Large intestine (tissue), 3 donors: ENCODE results near the gene RAB22A. TPM values are rescaled to one million over a fixed set of nuclear protein-coding genes. Genes with fewer than 3 reads are reported as not detected.

Source experiments
- DNase-seq, 2 donors: peaks; one replicate each; pipeline versions ENCODE4 v3.0.0 to v3.0.0-alpha.2; 2013
- H3K27ac ChIP-seq: one replicate; pipeline ENCODE4 v1.5.1; 2013; ENCODE audit warnings: low read length
- H3K27me3 ChIP-seq: 2 replicates; pipeline ENCODE4 v1.6.1; 2013; ENCODE audit warnings: low read length; ENCODE audit not compliant: control insufficient read depth, insufficient read depth
- H3K36me3 ChIP-seq: 2 replicates; pipeline ENCODE4 v1.6.1; 2013; ENCODE audit warnings: low read length; ENCODE audit not compliant: control insufficient read depth, insufficient read depth
- H3K4me1 ChIP-seq: one replicate; pipeline ENCODE4 v1.6.1; 2013; ENCODE audit warnings: low read length; ENCODE audit not compliant: control insufficient read depth, insufficient read depth
- H3K4me3 ChIP-seq: one replicate; pipeline ENCODE4 v1.5.1; 2013; ENCODE audit warnings: low read length
- H3K9me3 ChIP-seq: one replicate; pipeline ENCODE4 v1.6.1; 2013; ENCODE audit warnings: mild to moderate bottlenecking, low read depth, low read length, moderate library complexity; ENCODE audit not compliant: control insufficient read depth
- WGBS: methylation state at CpG from one replicate; pipeline ENCODE4 v1.1.5; 2013; ENCODE audit warnings: low lambda C conversion rate; ENCODE audit not compliant: insufficient coverage; 5-methylcytosine and 5-hydroxymethylcytosine counted together
- polyA plus RNA-seq: library from polyadenylated mRNA; unstranded; fragments of 120-200 nt; gene quantifications from one replicate; pipeline ENCODE4 v1.2.1, GENCODE V29; 2013

The RAB22A gene
- polyA plus RNA-seq, 1 donor: 18.8 TPM

- H3K27ac ChIP-seq: no peak overlapping the region
- no peaks in the 10 kb centered on the region for H3K9me3 ChIP-seq
- no peak overlapping the region for H3K4me3 ChIP-seq
- no peaks in the 10 kb centered on the region for H3K27me3 ChIP-seq
- no peaks in the 10 kb centered on the region for H3K4me1 ChIP-seq
- DNase-seq: no peak
- H3K36me3 ChIP-seq: peaks cover 8% of the 10 kb centered on the region
Observed at GRCh38 chr20:58274384-58274783, 35.1 kb upstream of the RAB22A start.

GRCh38 chr20:58277107-58277506 lies 32.4 kb upstream of the RAB22A start:
- Histone ChIP-seq H3K27ac (no peak overlapping the region), H3K4me3 (no peak overlapping the region), H3K4me1 (no peaks in the 10 kb centered on the region), H3K9me3 (no peaks in the 10 kb centered on the region), H3K27me3 (no peaks in the 10 kb centered on the region), H3K36me3 (peaks cover 4% of the 10 kb centered on the region)
- no peak for DNase-seq
- no CpG with 5 or more reads among the region's 2 CpGs for WGBS

- WGBS: no CpG with 5 or more reads among the region's 4 CpGs
- no peaks in the 10 kb centered on the region for H3K27me3 ChIP-seq
- H3K4me3 ChIP-seq: no peak overlapping the region
- H3K9me3 ChIP-seq: no peaks in the 10 kb centered on the region
- H3K36me3 ChIP-seq: peaks cover 4% of the 10 kb centered on the region
- no peak for DNase-seq
- no peaks in the 10 kb centered on the region for H3K4me1 ChIP-seq
- H3K27ac ChIP-seq: no peak overlapping the region
Observed at GRCh38 chr20:58277578-58278472, 31.7 kb upstream of the RAB22A start.

GRCh38 chr20:58286729-58287128 lies 22.8 kb upstream of the RAB22A start:
- Histone ChIP-seq H3K36me3 (peaks cover 11% of the 10 kb centered on the region), H3K27me3 (no peaks in the 10 kb centered on the region), H3K9me3 (no peaks in the 10 kb centered on the region), H3K4me1 (no peaks in the 10 kb centered on the region), H3K27ac (no peak overlapping the region), H3K4me3 (no peak overlapping the region)
- DNase-seq: no peak
- 75% methylated on average over 4 of the region's 7 CpGs for WGBS

- no CpG with 5 or more reads among the region's 3 CpGs for WGBS
- H3K4me3 ChIP-seq: no peak overlapping the region
- H3K27me3 ChIP-seq: no peaks in the 10 kb centered on the region
Observed at GRCh38 chr20:58287638-58288037, 21.9 kb upstream of the RAB22A start.

GRCh38 chr20:58289143-58289542 lies 20.4 kb upstream of the RAB22A start:
- Histone ChIP-seq H3K36me3 (peaks cover 11% of the 10 kb centered on the region), H3K9me3 (no peaks in the 10 kb centered on the region), H3K27me3 (no peaks in the 10 kb centered on the region), H3K27ac (no peak overlapping the region), H3K4me3 (no peak overlapping the region), H3K4me1 (no peaks in the 10 kb centered on the region)
- DNase-seq: no peak
- 100% methylated on average over 2 of the region's 2 CpGs for WGBS

More at GRCh38 chr20:58287638-58288037, 21.9 kb upstream of the RAB22A start:
- DNase-seq: no peak
- Histone ChIP-seq H3K27ac (no peak overlapping the region), H3K36me3 (peaks cover 11% of the 10 kb centered on the region), H3K4me1 (no peaks in the 10 kb centered on the region), H3K9me3 (no peaks in the 10 kb centered on the region)

GRCh38 chr20:58293453-58293852 lies 16.1 kb upstream of the RAB22A start:
- H3K4me3 ChIP-seq: no peak overlapping the region
- no CpG with 5 or more reads among the region's 2 CpGs for WGBS
- H3K4me1 ChIP-seq: no peaks in the 10 kb centered on the region
- peak in 1 of 2 donors; percentile 7 for DNase-seq
- H3K27ac ChIP-seq: no peak overlapping the region
- H3K36me3 ChIP-seq: no peaks in the 10 kb centered on the region
- no peaks in the 10 kb centered on the region for H3K27me3 ChIP-seq
- no peaks in the 10 kb centered on the region for H3K9me3 ChIP-seq

GRCh38 chr20:58294497-58295455 lies 14.7 kb upstream of the RAB22A start:
- Histone ChIP-seq H3K4me1 (no peaks in the 10 kb centered on the region), H3K36me3 (no peaks in the 10 kb centered on the region), H3K27ac (no peak overlapping the region), H3K27me3 (no peaks in the 10 kb centered on the region), H3K9me3 (no peaks in the 10 kb centered on the region), H3K4me3 (no peak overlapping the region)
- 52% methylated on average over 5 of the region's 13 CpGs for WGBS
- no peak for DNase-seq

GRCh38 chr20:58296051-58296837 lies 13.3 kb upstream of the RAB22A start:
- no peaks in the 10 kb centered on the region for H3K27me3 ChIP-seq
- H3K36me3 ChIP-seq: no peaks in the 10 kb centered on the region
- no CpG with 5 or more reads among the region's 7 CpGs for WGBS
- H3K4me3 ChIP-seq: no peak overlapping the region
- no peaks in the 10 kb centered on the region for H3K9me3 ChIP-seq
- no peak overlapping the region for H3K27ac ChIP-seq
- no peak for DNase-seq
- no peaks in the 10 kb centered on the region for H3K4me1 ChIP-seq

- no peaks in the 10 kb centered on the region for H3K4me1 ChIP-seq
- no peaks in the 10 kb centered on the region for H3K9me3 ChIP-seq
- peaks cover 3% of the 10 kb centered on the region for H3K36me3 ChIP-seq
- WGBS: no CpG with 5 or more reads among the region's 2 CpGs
- H3K27ac ChIP-seq: no peak overlapping the region
- no peak overlapping the region for H3K4me3 ChIP-seq
- H3K27me3 ChIP-seq: no peaks in the 10 kb centered on the region
- no peak for DNase-seq
Observed at GRCh38 chr20:58297394-58297793, 12.1 kb upstream of the RAB22A start.
